ENCODE data around the gene CACNA1I.

CACNA1I gene

DNA sequence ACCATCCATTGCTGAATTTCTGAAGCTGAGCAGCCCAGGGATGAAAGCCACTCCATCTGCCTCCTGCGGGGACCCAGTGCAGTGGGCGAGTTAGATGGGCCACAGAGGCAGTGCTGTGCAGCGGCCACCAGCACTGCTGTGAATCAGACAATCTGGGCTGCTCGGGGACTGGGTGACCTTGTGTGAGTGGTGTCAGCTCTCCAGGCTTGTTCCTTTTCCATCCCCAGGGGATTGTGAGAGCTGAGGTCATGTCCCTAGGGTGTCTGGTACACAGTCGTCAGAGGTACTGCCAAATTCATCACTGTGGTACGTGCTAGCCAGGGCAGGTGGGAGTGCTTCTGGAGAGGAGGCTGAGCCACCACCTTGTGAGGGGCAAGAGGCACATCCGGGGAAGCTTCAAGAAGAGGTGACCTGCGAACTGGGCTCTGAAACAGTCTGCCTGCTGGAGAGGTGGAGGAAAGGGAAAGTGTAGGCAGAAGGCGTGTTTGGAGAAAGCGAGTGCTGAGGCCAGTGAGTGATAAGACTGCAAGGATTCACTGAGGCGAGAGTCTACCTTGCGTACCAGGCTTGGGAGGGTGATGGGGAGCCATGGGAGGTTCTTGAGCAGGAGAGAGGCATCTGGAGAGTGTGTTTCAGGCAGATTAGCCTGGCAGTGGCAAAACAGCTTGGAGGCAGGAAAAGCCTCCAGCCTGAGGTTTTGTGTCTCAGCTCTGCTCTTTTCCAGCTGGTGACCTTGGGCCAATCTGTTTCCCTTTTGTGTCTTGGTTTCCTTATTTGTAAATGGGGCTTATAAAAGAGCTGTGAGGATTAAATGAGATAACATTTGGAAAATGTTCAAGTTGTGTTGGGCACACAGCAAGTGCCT lies 22.7 kb downstream of the CACNA1I start:
- peak in 3 of 10 donors; percentile 5 to 49 (median 25) for DNase-seq
- intact Hi-C loops (cut with DNase I) = no loop called here

DNA sequence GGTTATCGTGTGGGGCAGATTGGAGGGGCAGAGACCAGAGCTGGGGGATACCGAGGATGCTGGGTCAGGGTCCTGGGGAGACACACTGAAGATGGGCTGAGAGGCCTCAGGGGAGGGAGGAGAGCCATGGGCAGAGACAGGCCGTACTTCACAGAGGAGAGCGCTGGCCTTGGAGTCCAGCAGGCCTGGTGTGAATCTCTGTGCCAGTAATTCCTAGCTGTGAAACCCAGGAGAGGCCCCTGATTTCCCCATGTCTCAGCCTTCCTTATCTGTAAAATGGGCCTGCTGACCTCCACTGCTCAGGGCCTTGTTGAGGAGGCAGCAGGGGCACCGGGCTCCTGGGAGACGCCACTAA lies 23.4 kb downstream of the CACNA1I start:
- intact Hi-C loops (cut with DNase I) = no loop called here
- DNase-seq = peak in 3 of 10 donors; percentile 19 to 31 (median 24)

GRCh38 chr22:39594411-39594810 lies 23.9 kb downstream of the CACNA1I start:
- peak in 2 of 10 donors; percentile 44 to 68 for DNase-seq
- intact Hi-C loops (cut with DNase I) = no loop called here

GRCh38 chr22:39595622-39596172 lies 25.1 kb downstream of the CACNA1I start:
- DNase-seq = peak in 3 of 10 donors; percentile 3 to 55 (median 37)
- intact Hi-C loops (cut with DNase I) = no loop called here

GRCh38 chr22:39596601-39597000 lies 26.0 kb downstream of the CACNA1I start:
- peak in 3 of 10 donors; percentile 57 to 75 (median 57) for DNase-seq
- intact Hi-C loops (cut with DNase I) = no loop called here

DNA sequence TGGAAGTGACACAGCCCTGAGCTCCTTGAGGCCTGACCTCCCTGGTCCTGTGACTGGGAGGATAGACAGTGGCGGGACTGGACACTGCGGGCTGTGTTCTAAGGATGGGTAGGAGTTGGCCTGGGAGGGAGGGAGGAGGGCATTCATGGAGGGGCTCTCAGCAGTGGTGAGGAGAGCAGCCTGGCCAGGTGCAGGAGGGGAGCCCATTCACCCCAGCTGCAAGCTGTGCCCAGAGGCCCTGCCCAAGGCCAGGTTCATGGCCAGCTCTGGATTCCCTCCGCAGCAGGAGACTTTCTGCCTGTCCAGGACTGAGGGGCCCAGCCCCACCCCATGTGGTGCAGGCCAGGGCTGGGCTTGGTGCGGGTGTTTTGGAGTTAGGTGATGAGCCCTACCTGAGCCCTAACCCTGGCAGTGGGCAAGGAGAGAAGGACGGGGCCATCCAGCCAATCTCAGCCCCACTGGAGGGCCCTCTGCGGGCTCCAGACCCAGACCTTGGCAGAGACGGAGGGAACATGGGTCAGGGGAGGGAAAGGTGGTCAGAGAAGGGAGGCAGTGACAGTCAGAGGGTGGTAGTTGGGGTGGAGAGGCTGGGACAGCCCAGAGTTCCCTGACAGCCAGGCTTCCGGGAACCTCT lies 26.8 kb downstream of the CACNA1I start:
- peak in 3 of 10 donors; percentile 55 to 70 (median 63) for DNase-seq
- intact Hi-C loops (cut with DNase I) = no loop called here

DNA sequence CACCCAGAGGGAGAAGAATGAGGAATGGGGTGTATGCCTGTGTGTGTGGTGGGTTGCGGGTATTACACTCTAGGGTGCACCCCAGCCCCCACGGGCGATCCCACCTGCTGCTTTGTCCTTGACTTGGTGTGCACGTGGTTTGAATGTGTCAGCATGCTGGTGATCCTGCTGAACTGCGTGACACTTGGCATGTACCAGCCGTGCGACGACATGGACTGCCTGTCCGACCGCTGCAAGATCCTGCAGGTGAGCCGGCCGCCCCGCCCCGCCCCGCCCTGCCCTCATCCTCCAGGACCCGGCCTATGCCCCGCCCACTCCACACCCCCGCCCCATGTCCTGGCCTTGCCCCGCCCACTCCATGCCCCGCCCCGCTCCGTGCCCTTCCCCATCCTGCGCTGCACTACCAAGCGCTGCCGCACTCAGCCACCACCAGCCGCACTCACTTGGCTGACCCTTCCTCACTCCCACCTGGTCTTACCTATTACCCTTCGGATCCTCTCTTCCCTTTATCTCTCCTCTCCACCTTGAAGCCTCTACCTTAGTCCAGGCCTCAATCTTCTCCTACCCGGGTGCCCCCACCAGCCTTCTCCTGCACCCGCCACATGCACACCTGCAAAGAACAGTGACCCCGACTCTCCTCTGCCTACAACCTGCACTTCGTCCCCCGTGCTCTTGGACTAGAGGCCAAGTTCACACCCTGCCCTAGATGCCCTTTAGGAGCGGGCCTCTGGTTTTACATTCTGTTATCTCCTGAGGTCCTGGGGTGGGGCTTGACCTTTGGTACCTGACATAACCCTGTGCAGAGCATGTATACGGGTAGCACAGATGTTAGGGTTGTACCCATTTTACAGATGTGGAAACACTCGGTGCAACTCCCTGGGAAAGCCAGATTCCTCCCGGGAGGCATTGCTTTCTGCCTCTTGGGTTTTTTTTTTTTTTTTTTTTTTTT lies 27.7 kb downstream of the CACNA1I start:
- intact Hi-C loops (cut with DNase I) = no loop called here
- peak in 3 of 10 donors; percentile 42 to 73 (median 45) for DNase-seq

GRCh38 chr22:39600491-39601179 lies 30.1 kb downstream of the CACNA1I start:
- intact Hi-C loops (cut with DNase I) = no loop called here
- peak in 3 of 10 donors; percentile 43 to 66 (median 60) for DNase-seq

- intact Hi-C loops (cut with DNase I) = no loop called here
- DNase-seq = peak in 3 of 10 donors; percentile 50 to 62 (median 62)
These were observed 30.6 kb downstream of the CACNA1I start for GRCh38 chr22:39601180-39601535.

DNA sequence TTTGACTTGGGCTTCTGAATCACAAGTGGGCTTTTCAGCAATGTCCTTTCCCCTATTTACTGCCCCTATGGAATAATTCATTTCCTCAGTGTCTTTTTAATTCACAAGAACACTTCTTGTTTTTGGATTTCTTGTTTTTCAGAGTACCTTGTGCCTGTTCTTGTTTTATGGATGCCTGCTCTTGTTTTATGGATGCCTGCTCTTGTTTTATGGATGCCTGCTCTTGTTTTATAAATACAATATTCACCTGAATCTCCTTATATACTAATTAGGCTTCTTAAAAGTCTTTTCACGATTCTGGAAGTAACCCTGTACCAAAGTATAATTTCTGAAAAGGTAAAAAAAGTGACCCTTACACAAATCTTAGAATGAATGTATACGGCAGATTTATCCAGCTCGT lies 32.8 kb downstream of the CACNA1I start:
- DNase-seq = no peak
- intact Hi-C loops (cut with DNase I) = no loop called here

DNA sequence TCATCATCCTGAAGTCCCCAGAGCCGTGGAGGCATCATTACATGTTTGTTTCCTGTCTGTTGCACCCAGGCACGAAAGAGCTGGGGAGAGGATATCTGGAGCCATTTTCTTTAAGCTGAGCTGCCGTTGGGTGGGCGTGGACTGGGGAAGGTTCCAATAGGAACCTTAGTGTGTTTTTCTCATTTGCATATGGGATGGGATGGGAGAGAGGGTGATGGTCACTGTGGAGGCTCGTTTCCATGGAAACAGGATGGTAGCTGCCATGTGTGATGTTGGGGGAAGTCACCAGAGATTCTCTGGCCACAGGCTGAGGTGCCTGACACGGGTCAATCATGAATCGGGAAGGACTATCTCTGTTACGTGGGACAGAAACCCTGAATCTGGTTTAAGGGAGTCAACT lies 39.7 kb downstream of the CACNA1I start:
- no peak for DNase-seq
- intact Hi-C loops (cut with DNase I) = no loop called here

GRCh38 chr22:39610766-39611165 lies 40.2 kb downstream of the CACNA1I start:
- intact Hi-C loops (cut with DNase I) = no loop called here
- DNase-seq = peak in 1 of 10 donors; percentile 32

DNA sequence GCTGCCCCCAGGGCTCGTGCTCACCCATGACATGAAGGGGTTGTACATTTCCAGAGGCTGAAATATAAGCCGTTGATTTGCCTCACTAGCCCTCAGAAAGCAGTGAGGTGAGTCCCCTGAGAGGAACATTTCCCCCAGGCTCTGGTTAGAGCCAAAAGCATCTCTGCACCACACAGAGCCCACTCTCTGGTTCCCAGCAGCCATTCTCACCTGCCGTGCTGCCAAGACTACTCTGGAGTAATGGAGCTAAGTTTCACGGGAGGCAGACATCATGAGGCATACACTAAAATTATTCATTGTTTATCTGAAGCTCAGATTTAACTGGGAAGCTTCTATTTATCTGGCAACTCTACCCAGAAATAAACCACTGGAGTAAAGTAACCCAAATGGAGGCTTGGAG lies 40.8 kb downstream of the CACNA1I start:
- intact Hi-C loops (cut with DNase I) = no loop called here
- peak in 4 of 10 donors; percentile 24 to 83 (median 42) for DNase-seq

DNA sequence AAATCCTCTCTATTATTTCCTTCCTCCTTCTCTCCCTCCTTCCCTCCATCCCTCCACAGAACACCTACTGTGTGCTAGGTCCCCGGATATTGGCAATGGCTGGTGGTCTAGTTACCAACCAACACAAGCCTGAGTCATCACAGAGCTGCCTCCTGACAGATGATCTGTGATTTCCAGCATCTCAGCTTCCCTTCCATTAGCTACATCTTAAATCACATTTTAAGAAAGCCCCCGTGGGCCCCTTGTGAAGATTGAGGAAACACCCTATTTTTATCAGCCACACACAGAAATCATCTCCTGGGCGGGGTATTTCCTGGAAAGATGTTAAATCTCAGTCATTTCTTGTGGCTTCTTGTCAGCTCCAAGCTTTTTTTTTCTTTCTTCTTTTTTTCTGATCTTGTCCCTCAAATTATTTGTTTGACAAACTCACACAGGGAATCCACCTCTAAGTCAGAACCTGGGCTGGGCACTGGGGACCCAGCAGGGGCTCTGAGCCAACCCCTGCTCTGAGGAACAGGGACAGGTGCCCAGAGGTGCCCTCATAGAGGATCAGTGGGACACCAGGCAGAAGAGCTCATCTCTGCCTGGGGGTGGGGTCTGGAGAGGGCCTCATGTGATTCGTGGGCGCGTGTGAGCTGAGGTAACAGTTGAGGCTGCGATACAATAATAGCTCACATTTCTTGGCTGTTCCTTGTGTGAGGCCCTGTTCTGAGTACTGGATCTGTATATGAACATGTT lies 42.4 kb downstream of the CACNA1I start:
- DNase-seq = no peak
- intact Hi-C loops (cut with DNase I) = no loop called here

DNA sequence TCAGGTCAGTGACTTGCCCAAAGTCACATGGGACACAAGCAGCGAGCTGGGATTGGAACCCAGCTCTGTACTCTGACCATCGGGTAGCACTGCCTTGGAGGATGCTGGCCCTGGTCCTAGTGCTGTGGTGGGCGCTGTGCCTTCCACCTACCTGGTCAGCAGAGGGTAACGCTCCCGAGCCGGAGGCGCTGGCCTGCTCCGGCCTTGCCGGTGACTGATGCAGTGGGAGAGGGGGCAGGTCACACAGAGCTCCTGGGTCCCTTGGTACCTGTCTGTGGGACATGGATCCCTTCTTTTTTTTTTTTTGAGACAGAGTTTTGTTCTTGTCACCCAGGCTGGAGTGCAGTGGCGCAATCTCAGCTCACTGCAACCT lies 43.0 kb downstream of the CACNA1I start:
- peak in 2 of 10 donors; percentile 54 to 73 for DNase-seq
- intact Hi-C loops (cut with DNase I) = no loop called here

DNA sequence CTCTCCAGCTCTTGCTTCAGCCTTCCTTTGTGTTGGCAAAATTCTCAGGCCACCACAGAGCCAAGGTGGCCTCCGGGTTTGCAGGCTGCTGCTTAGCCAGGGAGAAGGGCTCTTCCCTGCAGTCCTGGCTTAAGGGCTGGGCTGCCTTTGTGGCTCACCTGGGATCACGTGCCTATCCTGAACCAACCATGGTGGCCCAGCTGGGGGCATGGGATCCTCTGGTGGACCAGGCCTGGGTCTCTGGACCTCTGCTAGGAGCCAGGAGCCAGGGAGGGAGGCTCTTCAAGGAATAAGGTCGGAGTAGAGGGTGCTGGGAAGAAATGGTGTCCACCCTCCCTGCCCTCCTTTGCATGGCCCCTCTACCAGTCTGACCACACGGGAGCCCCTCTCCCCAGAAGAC lies 43.9 kb downstream of the CACNA1I start:
- peak in 2 of 10 donors; percentile 39 to 62 for DNase-seq
- intact Hi-C loops (cut with DNase I) = no loop called here

- DNase-seq = peak in 2 of 10 donors; percentile 52 to 61
- intact Hi-C loops (cut with DNase I) = no loop called here
These were observed 45.5 kb downstream of the CACNA1I start for GRCh38 chr22:39616051-39616450.

DNA sequence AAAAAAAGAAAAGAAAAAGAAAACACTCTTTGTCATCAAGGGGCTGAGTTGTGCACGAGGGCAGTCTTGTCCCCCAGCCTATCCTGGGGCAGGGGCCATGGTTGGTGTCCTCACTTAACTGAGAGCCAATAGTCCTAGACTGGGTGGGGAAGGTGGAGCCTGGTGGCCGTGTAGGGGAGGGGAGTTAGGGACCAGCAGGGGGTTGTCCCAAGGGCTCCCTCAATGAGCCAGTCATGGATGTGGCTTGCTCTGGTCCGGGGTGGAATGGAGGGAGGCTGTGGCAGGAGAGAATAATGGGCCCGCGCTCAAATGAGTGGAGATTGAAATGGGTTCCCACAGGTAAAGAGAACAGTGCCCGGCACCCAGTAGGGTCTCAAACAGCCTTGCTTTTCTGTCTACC lies 46.2 kb downstream of the CACNA1I start:
- intact Hi-C loops (cut with DNase I) = no loop called here
- peak in 2 of 10 donors; percentile 23 to 70 for DNase-seq

- peak in 9 of 10 donors; percentile 17 to 95 (median 75) for DNase-seq
- intact Hi-C loops (cut with DNase I) = no loop called here
These were observed 46.8 kb downstream of the CACNA1I start for GRCh38 chr22:39617342-39617741.
